SU-DHL-6 (cell line): ENCODE data around the gene EBF3.

Experiments
- EZH2phosphoT487 ChIP-seq: fragments of 200-600 bp; sonication (generic), shearing (Covaris generic); conservative IDR thresholded peaks from 2 replicates; pipeline ENCODE4 v1.6.1; 2018; ENCODE audit warnings: mild to moderate bottlenecking, antibody characterized with exemption, low read length, moderate library complexity, mixed read lengths
- TF ChIP-seq, protein P1 (sequence below): fragments of 200-600 bp; sonication (generic); IDR thresholded peaks from one replicate; pipeline ENCODE4 v1.5.1; 2017; ENCODE audit warnings: antibody characterized with exemption, mild to moderate bottlenecking, low read length, moderate library complexity; ENCODE audit not compliant: insufficient read depth, poor library complexity, severe bottlenecking

DNA sequence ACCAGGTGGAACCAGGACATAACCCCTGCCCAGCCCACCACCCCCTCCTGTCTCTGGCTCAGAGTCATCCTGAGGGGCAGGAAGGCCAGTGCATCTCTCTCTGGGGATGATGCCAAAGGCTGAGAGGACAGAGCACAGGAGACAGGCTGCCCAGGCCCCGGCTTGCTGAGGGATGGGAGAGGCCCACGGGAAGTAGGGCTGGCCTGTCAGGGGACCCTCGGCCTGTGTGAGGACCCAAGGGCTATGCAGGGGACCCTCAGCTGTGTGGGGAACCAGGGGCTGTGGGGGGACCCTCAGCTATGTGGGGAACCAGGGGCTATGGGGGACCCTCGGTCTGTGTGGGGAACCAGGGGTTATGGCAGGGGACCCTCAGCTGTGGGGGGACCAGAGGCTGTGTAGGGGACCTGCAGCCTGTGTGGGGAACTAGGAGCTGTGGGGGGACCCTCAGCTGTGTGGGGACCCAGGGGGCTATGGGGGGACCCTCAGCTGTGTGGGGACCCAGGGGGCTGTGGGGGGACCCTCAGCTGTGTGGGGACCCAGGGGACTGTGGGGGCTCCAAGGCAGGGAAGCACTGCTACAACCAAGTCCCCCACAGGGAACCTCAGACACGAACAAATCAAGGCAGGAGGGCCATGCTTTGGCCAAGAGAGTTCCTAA lies 27.7 kb downstream of the EBF3 start:
- TF ChIP-seq, protein P1, sequence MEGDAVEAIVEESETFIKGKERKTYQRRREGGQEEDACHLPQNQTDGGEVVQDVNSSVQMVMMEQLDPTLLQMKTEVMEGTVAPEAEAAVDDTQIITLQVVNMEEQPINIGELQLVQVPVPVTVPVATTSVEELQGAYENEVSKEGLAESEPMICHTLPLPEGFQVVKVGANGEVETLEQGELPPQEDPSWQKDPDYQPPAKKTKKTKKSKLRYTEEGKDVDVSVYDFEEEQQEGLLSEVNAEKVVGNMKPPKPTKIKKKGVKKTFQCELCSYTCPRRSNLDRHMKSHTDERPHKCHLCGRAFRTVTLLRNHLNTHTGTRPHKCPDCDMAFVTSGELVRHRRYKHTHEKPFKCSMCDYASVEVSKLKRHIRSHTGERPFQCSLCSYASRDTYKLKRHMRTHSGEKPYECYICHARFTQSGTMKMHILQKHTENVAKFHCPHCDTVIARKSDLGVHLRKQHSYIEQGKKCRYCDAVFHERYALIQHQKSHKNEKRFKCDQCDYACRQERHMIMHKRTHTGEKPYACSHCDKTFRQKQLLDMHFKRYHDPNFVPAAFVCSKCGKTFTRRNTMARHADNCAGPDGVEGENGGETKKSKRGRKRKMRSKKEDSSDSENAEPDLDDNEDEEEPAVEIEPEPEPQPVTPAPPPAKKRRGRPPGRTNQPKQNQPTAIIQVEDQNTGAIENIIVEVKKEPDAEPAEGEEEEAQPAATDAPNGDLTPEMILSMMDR, result no peak
- no peak for TF ChIP-seq EZH2phosphoT487
